Vagina (tissue), 2 donors: ENCODE results near the gene GAB2. TPM values are rescaled to one million over a fixed set of nuclear protein-coding genes. Genes with fewer than 3 reads are reported as not detected.
A peak's percentile ranks its signal among the peaks of the same experiment; 100 is the strongest.

Experiments
- DNase-seq, 2 donors: peaks; one replicate each; pipeline ENCODE4 v3.0.0-alpha.2; 2017; ENCODE audit errors: extremely low spot score in 2 of 2
- H3K27ac ChIP-seq: fragments of 200-600 bp; sonication (generic); one replicate; pipeline ENCODE4 v1.5.1; 2019
- H3K27me3 ChIP-seq: fragments of 200-600 bp; sonication (generic); one replicate; pipeline ENCODE4 v1.5.1; 2019
- H3K36me3 ChIP-seq, 2 donors: fragments of 200-600 bp; sonication (generic); one replicate each; pipeline ENCODE4 v1.5.1; 2017 to 2019
- H3K4me1 ChIP-seq: fragments of 200-600 bp; sonication (generic); one replicate; pipeline ENCODE4 v1.5.1; 2019
- H3K4me3 ChIP-seq, 2 donors: fragments of 200-600 bp; sonication (generic); 1 replicate in 1 of 2; 2 replicates in 1 of 2; pipeline ENCODE4 v1.5.1; 2016 to 2019
- H3K9me3 ChIP-seq: fragments of 200-600 bp; sonication (generic); one replicate; pipeline ENCODE4 v1.5.1; 2019
- CTCF ChIP-seq, 3 experiments: fragments of 450-650 bp in 2 of 3; fragments of 200-600 bp in 1 of 3; sonication (generic) in 1 of 3; IDR thresholded peaks; one replicate each; pipeline ENCODE4 v1.5.1; 2017 to 2019; ENCODE audit warnings: antibody characterized with exemption in 3 of 3, mild to moderate bottlenecking in 2 of 3, moderate library complexity in 2 of 3
- POLR2A ChIP-seq, 2 donors: fragments of 450-650 bp; IDR thresholded peaks; one replicate each; pipeline ENCODE4 v1.6.1; 2017; ENCODE audit warnings: antibody characterized with exemption in 2 of 2, mild to moderate bottlenecking in 2 of 2, moderate library complexity in 2 of 2
- POLR2AphosphoS5 ChIP-seq, 2 donors: sonication (generic); formaldehyde crosslinking; IDR thresholded peaks; one replicate each; pipeline ENCODE4 v1.9.0; 2017; ENCODE audit warnings: antibody characterized with exemption in 2 of 2, mild to moderate bottlenecking in 2 of 2, low read depth in 1 of 2; ENCODE audit not compliant: insufficient read depth in 1 of 2
- intact Hi-C: fragments of 100-400 bp; cut with DNase I; formaldehyde crosslinking; loops from one replicate; pipeline ENCODE4 v1.15.1; 2023
- total RNA-seq: library from RNA; depleted of rRNA; stranded (reverse); fragments of >200 nt; gene quantifications from one replicate; pipeline ENCODE4 v1.2.3, GENCODE V29; 2016

The GAB2 gene
- total RNA-seq, 1 donor from 2014 or later = 24.6 TPM

GRCh38 chr11:78415338-78415737 is 2.3 kb downstream of the GAB2 start:
- intact Hi-C loops = loop anchor here (5.0 to 10.0 kb wide), 3 partner anchors 101 to 191 kb away; no protein-coding TSS in a partner anchor
- TF ChIP-seq POLR2AphosphoS5 (IDR thresholded peaks at IDR 0.05; ENCODE audit: insufficient read depth in 1 of 2, low read depth in 1 of 2) (no peak), CTCF (IDR thresholded peaks at IDR 0.05) (no peak), POLR2A (IDR thresholded peaks at IDR 0.05) (no peak)
- H3K4me3 ChIP-seq = no peak overlapping the region
- H3K36me3 ChIP-seq = no peaks in the 10 kb centered on the region
- peaks cover 44% of the 10 kb centered on the region for H3K4me1 ChIP-seq
- DNase-seq = no peak
- peaks cover 2% of the 10 kb centered on the region for H3K9me3 ChIP-seq
- H3K27me3 ChIP-seq = no peaks in the 10 kb centered on the region
- H3K27ac ChIP-seq = peak overlapping the region; percentile 98

- H3K27me3 ChIP-seq = no peaks in the 10 kb centered on the region
- no peak overlapping the region for H3K4me3 ChIP-seq
- no peaks in the 10 kb centered on the region for H3K36me3 ChIP-seq
- peaks cover 9% of the 10 kb centered on the region for H3K9me3 ChIP-seq
- intact Hi-C loops = loop anchor here (5.0 to 10.0 kb wide), 3 partner anchors 100 to 190 kb away; no protein-coding TSS in a partner anchor
- DNase-seq = no peak
- peaks cover 35% of the 10 kb centered on the region for H3K4me1 ChIP-seq
- TF ChIP-seq CTCF (IDR thresholded peaks at IDR 0.05) = peak; percentile 23 to 36 (median 27)
- TF ChIP-seq POLR2A (IDR thresholded peaks at IDR 0.05) = no peak
- peak in 1 of 2 donors; percentile 28 for TF ChIP-seq POLR2AphosphoS5 (IDR thresholded peaks at IDR 0.05; ENCODE audit: insufficient read depth in 1 of 2, low read depth in 1 of 2)
- no peak overlapping the region for H3K27ac ChIP-seq
These were observed 3.1 kb downstream of the GAB2 start for GRCh38 chr11:78414321-78415051.

GRCh38 chr11:78408619-78409018 is 9.0 kb downstream of the GAB2 start:
- no peak for TF ChIP-seq POLR2A (IDR thresholded peaks at IDR 0.05)
- TF ChIP-seq CTCF (IDR thresholded peaks at IDR 0.05) = no peak
- TF ChIP-seq POLR2AphosphoS5 (IDR thresholded peaks at IDR 0.05; ENCODE audit: insufficient read depth in 1 of 2, low read depth in 1 of 2) = no peak
- no peak overlapping the region for H3K4me3 ChIP-seq
- peaks cover 9% of the 10 kb centered on the region for H3K9me3 ChIP-seq
- no peaks in the 10 kb centered on the region for H3K36me3 ChIP-seq
- peaks cover 19% of the 10 kb centered on the region for H3K4me1 ChIP-seq
- intact Hi-C loops = no loop called here
- DNase-seq = no peak
- no peak overlapping the region for H3K27ac ChIP-seq
- no peaks in the 10 kb centered on the region for H3K27me3 ChIP-seq

GRCh38 chr11:78406568-78407196 is 10.9 kb downstream of the GAB2 start:
- H3K9me3 ChIP-seq = peaks cover 9% of the 10 kb centered on the region
- no peak overlapping the region for H3K27ac ChIP-seq
- H3K4me3 ChIP-seq = no peak overlapping the region
- no peak for DNase-seq
- intact Hi-C loops = no loop called here
- H3K27me3 ChIP-seq = no peaks in the 10 kb centered on the region
- H3K36me3 ChIP-seq = no peaks in the 10 kb centered on the region
- peaks cover 11% of the 10 kb centered on the region for H3K4me1 ChIP-seq
- no peak for TF ChIP-seq CTCF (IDR thresholded peaks at IDR 0.05)
- no peak for TF ChIP-seq POLR2AphosphoS5 (IDR thresholded peaks at IDR 0.05; ENCODE audit: insufficient read depth in 1 of 2, low read depth in 1 of 2)
- no peak for TF ChIP-seq POLR2A (IDR thresholded peaks at IDR 0.05)

GRCh38 chr11:78405805-78406204 is 11.8 kb downstream of the GAB2 start:
- peaks cover 9% of the 10 kb centered on the region for H3K9me3 ChIP-seq
- DNase-seq = no peak
- H3K36me3 ChIP-seq = no peaks in the 10 kb centered on the region
- TF ChIP-seq POLR2AphosphoS5 (IDR thresholded peaks at IDR 0.05; ENCODE audit: insufficient read depth in 1 of 2, low read depth in 1 of 2) (no peak), POLR2A (IDR thresholded peaks at IDR 0.05) (no peak), CTCF (IDR thresholded peaks at IDR 0.05) (no peak)
- no peak overlapping the region for H3K4me3 ChIP-seq
- peaks cover 11% of the 10 kb centered on the region for H3K4me1 ChIP-seq
- H3K27me3 ChIP-seq = no peaks in the 10 kb centered on the region
- intact Hi-C loops = no loop called here
- H3K27ac ChIP-seq = no peak overlapping the region
